Activated CD8-positive, alpha-beta memory T cell treated with anti-CD3 and anti-CD28 coated beads for 48 hours (primary cell): ENCODE results near the gene SUV39H1.

ENCODE experiments used
- DNase-seq, 3 experiments: peaks; one replicate each; pipeline ENCODE4 v3.0.0-alpha.2; 2020; ENCODE audit warnings: low read depth in 2 of 3, low spot score in 2 of 3

The SUV39H1 gene

DNA sequence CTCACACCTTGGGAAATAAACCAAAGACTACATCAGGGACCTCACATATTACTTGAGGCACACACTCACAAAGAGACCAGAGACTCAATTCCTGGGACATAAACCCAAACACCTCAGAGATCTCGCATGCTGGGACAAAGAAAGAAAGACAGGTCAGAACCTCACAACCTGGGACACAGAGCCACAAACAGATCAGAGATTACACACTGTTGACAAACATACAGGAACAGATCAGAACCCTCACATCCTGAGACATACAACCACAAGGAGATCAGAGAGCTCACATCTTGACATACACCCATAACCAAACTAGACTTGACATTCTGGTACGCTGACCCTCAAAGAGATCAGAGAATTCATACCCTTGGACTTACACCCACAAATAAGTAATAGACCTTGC, 17.3 kb downstream of the SUV39H1 start:
- DNase-seq: no peak

DNA sequence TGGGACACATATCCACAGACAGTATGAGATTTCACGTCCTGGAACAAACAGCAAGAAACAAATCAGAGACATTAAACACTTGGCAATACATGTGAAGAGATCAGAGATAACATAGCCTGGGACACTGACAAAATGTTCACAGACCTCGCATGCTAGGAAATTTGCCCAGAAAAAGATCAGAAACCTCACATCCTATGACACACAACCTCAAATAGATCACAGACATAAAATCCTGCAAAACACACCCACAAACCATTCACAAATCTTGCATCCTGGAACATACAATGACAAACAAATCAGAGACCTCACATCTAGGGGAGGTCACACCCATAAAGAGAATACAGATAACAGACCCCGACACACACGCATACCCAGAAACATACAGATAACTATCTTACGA, 18.0 kb downstream of the SUV39H1 start:
- no peak for DNase-seq

DNA sequence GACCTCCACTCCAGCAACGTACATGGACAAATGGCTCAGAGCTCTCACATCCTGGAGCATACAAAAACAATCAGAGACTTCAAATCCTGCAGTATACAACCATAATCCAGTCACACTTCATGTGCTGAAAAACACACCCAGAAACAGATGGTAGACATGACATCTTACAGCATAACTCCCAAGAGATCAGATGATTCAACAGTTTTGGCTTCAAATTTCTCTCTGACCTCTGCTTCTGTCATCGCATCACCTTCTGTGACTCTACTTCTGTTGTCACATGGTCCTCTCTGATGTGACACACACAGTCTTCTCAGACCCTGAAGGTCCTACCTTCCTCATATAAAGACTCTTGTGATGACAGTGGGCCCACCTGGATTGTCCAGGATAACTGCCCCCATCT, 18.5 kb downstream of the SUV39H1 start:
- DNase-seq: no peak

DNA sequence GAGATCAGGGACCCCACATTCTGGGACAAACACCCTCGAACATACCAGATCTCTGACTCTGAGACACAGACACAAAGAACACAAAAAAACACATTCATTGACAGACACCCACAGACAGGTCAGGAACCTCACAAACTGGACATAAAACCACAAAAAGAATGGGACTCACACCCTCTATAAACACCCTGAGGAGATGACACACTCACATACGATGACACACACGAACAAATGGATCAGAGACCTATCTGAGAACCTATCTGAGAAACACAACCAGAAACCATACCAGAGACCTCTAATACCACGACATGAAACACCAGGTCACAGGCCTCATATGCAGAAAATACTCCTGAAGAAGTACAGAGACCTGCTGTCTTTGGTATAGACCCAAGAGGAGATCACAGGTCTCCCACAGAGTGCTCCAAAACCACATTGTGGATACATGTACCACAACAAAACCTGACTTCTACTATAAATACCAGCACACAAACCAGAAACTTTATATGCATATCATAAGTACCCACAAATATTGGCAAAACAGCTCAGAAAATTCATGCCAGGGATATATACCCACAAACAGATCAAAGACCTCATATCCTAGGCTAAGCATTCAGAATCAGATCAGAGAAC, 19.5 kb downstream of the SUV39H1 start:
- no peak for DNase-seq

DNA sequence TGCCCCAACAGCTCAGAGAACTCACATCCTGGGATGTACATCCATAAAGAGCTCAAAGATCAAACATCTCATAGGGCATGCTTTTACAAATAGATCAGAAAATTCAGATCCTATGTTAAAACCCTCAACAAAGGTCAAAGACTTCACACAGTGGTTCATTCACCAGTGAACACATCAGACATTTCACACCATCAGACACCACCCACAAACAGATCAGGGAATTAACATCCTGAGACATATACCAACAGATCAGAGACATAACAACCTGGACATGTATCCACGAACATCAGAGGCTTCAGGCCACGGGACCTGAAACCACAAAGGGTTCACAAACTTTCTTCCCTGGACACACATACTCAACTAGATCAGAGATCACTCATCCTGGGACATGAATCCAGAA, 23.4 kb downstream of the SUV39H1 start:
- DNase-seq: no peak

DNA sequence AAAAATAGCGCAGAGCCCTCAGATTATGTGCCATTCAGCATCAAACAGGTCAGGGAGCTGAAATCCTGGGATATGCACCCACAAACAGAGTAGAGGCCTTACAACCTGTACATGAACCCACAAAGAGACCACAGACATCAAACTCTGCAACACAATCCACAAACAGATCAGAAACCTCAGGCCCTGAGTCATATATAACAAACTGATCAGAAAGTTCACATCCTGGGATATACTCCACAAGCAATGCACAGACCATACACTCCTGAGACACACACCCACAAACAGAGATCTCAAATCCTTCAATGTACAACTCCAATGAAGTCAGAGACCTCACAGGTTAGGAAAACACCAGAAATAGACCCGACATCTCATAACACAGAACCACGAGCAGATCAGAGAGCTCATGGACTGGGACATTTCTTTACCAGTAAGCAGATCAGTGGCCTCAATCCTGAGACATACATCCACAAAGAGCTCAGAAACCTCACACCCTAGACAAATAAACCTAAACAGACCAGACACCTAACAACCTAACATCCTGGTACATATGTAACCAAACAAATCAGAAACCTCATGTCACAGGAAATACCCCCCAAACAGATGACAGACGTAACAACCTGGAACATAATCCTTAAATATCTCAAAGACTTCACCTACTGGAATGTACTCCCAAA, 24.2 kb downstream of the SUV39H1 start:
- no peak for DNase-seq

DNA sequence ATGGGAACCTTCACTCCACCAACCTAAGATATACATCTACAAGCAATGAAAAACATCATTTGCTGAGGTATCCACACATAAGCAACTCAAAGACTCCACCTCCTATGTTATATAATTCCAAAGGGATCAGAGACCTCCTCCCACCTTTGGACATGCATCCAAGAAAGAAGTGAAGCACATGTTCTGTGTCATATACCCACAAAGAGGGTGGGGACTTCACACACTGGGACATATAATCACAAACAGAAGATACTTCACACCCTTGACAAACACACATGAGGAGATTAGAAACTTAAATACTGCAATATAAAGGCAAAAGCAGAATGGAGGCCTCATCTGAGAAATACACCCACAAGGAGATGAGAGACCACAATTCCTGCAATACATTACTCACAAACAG, 25.4 kb downstream of the SUV39H1 start:
- no peak for DNase-seq

DNA sequence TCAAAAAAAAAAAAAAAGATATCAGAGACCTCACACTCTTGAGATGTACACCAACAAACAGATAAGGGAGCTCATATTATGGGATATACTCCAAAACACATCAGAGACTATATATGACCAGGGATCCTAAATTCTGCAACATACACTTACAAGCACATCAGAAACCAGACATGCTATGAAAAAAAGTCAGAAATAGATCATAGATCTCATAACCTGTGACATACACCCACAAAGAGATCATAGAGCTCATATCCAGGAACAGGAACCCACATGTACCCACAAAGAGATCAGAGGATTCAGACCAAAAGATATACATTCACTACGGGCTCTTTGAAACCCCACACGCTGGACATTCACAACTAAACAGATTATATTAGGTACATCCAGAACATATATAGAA, 30.1 kb downstream of the SUV39H1 start:
- no peak for DNase-seq

DNA sequence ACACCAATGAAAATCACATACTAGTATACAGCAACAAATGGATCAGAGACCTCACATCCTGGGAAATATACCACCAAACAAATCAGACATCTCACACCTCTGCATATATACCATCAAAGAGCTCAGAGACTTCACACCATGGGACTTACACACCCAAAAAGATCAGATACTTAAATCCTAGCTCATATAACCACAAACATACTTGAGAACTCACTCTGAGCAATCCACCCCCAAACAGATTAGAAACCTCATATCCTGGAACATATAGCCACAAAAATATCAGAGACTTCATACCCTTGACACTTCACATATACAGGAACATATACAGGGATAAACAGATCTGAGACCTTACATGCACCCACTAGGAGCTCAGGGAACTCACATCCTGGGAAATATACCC, 32.1 kb downstream of the SUV39H1 start:
- no peak for DNase-seq

DNA sequence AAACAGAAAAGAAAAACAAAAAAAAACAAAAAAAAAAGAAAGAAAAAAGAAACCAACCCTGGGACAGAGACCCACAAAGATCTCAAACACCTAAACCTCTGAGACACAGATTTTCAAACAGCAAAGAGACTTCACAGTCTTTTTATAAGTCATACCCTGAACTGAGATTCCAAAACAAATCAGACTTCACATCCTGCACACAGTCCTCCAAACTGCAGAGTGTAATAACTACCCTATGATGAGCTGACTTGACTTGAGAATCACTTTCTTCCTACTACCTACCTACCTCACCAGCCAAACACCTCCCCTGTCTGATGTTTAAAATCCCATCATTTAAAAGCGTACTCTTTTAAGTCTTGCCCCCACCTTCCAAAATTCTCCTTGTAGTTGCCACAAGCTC, 39.8 kb downstream of the SUV39H1 start:
- DNase-seq: no peak

DNA sequence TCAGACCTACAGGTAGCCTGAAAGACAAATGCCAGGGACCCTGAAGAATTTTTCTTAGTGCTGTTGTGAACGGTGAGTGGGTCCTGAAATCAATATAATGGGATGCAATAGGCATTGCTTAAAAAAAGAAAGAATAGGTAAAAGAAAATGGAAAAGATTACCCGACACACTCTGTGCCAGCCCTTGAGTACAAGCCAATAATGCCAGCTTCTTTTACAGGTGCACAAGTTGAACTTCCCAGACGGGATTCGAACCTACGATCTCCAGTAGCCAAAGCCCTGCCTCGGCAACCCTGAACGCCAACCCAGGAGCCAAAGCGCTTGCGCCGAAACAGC, 40.3 kb downstream of the SUV39H1 start:
- no peak for DNase-seq

DNA sequence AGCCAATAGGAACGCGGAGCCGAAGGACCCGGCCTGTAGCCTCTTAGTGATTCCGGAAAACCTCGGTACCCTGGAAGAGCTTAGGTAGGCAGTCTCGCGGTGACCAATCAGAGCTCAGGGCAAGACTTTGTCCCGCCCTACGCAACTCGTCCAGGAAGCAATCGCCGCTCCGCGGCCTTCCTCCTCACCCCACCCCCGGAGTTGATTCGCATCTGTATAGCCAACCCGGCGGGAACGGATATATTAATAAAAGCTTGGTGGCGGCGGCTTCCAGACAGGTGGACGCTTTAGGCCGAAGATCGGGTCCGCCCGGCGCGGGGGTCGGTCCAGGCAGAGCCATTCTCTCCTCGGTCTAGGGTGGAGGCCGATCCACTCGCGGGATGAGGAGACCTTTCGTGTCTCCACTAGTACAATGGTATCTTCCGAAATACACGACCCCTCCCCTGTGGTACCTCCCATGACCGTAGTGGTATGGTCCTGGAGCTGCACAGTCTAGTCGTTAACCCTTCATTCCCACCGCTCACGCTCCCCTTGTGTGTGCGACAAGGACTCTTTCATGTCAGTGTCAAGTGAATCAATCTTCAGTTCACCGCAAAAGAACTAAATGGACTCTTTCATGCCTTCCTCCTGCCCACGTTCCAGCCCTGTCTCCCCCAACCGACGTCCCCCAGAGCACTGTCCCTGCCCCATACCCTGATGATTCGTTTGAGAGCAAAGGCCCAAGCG, 40.8 kb downstream of the SUV39H1 start:
- DNase-seq: peak; percentile 34 to 63 (median 60)

DNA sequence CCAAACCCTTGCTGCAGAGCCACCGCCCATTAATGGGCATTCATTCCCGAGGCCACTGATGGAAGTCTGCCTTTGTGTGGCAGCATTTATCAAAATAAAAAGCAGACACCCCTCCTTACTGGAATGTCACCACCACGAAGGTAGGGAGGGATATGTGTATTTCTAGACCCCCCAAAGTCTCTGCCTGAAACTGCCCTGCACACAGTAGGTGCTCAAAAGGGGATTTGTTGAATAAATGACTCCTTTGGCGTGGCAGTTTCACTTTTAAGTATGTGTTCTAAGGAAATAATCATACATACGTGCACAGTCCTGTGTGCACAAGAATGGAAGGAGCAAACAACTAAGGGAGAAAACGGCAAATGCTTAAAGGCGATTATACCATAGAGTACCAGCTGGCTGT, 41.4 kb downstream of the SUV39H1 start:
- no peak for DNase-seq

DNA sequence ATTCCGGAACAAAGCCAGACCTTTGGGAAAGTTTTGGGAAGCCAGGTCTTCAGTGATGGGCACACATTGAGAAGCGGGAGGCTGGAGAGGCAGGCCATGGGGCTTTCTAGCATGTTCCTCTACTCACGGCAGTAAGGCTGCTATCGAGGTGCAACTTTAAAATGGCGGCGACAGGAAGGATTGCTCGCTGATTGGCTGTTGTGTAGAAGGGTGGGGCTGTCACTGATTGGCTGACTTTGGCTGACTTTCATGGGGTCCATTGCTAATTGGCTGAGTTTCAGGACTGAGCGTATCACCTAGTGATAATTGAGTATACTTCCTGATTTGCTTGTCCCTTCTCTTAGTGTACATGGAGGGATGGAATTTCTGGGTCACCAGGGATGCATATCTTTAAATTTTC, 45.3 kb downstream of the SUV39H1 start:
- DNase-seq: no peak

DNA sequence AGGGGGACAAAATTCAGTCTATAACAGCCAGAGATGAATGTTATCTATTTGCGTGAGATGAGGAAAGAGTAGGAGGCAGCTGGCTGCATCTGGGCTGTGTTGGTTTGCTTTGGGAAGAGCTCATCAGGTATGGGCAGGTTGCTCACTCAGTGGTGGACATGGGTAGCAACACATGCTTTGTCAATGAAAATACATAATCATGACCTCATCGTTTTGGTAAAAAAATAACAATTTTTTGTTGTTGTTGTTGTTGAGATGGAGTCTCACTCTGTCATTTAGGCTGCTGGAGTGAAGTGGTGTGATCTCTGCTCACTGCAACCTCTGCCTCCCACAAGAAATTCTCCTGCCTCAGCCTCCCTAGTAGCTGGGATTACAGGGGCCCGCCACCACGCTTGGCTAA, 48.7 kb downstream of the SUV39H1 start:
- no peak for DNase-seq

DNA sequence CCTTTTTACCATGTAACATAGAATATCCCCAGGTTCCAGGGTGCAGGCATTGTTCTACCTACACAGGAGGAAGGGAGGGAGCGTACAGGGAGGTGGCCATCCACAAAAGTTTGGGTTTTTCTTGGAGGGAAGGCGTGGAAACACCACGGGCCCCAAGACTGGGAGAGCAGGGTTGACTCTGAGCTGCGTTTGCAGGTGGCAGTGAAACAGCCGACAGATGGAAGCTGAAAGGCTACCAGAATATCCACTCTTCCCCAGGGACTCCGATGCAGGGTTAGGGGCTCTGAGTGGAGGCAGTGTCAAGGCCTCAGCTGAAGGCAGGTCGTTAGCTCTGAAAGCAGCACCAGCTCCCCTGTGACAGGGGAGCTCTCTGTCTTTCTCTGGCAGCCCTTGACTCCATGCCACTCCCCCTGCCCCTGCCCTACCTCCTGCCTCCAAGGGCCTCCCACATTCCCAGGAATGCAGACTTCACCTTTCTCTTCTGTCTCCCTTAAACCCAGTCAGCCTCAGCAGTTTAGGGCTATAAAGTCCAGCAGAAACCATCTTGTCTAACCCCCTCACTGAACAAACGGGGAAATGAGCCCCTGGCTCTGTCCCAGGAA, 51.0 kb downstream of the SUV39H1 start:
- no peak for DNase-seq

DNA sequence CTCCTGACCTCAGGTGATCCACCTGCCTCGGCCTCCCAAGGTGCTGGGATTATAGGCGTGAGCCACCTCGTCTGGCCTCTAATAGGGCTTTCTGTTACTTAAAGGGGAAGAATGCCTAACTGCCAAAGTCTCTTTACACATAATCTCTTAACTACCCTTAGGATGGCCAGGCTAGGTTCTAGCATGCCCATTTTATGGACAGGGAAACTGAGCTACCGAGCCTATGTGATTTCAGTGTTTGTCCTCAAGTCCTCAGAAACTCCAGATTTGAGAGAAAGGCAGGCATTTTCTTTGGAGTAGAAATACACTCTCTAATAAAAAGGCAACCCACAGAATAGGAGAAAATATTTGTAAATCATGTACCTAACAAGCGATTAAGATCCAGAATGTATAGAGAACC, 52.6 kb downstream of the SUV39H1 start:
- no peak for DNase-seq

DNA sequence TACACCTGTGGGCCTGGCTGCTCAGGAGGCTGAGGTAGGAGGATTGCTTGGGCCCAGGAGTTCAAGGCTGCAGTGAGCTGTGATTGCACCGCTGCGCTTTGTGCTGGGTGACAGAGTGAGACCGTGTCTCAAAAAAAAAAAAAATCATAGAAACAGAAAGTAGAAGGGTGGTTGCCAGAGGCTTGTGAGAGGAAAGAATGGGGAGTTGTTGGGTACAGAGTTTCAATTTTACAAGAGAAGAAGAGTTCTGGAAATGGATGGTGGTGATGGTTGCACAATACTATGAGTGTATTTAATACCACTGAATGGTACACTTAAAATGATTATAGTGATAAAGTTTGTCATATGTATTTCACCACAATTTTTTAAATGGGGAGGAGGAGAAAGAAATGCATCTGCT, 54.8 kb downstream of the SUV39H1 start:
- no peak for DNase-seq

DNA sequence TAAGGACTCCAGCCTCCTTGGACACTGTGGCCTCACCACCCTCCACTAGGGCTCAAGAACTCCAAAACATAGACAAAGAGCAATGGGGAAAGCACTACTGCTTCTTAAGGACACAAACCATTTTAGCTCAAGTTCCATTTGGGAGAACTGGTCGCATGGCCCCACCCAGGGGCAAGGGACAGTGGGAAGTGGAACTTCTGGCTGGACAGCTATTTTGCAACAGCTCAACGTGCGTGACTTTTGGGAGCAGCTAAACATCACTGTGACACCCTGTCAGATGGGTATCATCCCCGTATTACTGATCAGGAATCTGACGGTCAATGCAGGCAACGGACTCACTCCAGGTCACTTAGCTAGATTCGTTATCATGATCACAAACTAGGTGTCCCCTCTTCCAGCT, 56.0 kb downstream of the SUV39H1 start:
- DNase-seq: no peak

DNA sequence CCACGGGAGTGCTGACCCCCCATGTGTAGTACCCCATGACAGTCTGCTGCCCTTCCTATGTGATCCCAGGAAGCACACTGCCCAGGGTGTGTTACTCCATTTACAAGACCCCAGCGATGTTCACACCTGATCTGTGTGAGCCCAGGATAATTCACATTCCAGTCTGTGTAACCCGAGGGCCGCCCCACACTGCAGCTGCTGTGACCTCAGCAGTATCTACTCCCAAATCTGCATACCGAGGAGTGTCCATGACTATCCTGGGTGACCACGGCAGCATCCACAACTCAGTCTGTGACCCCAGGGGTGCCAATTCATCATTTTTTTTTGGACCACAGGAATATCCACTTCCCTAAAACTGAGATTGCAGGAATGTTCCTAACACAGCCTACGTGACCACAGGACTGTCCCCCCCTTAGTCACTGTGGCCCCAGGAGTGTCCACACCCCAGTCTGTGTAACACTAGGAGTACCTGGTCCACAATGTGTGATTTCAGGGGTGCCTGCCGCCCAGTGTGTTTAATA, 57.2 kb downstream of the SUV39H1 start:
- DNase-seq: no peak

DNA sequence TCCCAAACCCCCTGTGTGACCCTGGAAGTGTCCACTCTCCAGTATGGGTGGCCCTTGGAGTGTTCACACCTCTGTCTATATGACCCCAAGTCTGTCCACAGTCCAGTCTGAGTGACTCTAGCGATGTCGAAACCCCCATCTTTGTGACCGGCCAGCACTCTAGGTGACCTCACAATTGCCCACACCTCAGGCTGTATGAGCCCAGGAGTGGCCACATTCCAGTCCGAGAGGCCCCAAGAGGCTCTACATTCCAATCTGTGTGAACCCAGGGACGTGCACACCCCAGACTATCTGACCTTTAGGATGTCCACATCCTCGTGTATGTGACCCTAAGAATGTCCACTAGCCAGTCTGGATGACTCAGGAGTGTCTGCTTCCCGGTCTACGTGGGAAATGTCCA, 57.7 kb downstream of the SUV39H1 start:
- DNase-seq: no peak
